A673 (cell line): ENCODE results near the gene DNAAF8. TPM values are rescaled to one million over a fixed set of nuclear protein-coding genes. Genes with fewer than 3 reads are reported as not detected.

Experiments used
- BruUV-seq: library from RNA; stranded (reverse); fragments of 400-500 nt; replicated peaks from 2 replicates; lab custom pipeline; 2021; lab: Mats Ljungman, UMichigan
- CTCF ChIA-PET: fragments of 300-600 bp; sonication (Branson Sonifier 250); formaldehyde crosslinking; loops from one replicate; lab custom pipeline; 2022; ENCODE audit warnings: antibody characterized with exemption; lab: Charles Lee
- POLR2A ChIA-PET: fragments of 300-600 bp; sonication (Branson Sonifier 250); formaldehyde crosslinking; loops from one replicate; lab custom pipeline; 2022; ENCODE audit warnings: antibody characterized with exemption; ENCODE audit not compliant: low non-redundant PET; lab: Charles Lee
- DNase-seq: peaks from one replicate; pipeline ENCODE4 v3.0.0-alpha.2; 2015; ENCODE audit warnings: low spot score
- H3K27ac ChIP-seq: fragments of 200-600 bp; sonication (generic); 2 replicates; pipeline ENCODE4 v1.5.1; 2016; ENCODE audit warnings: mixed run types, low read depth, mild to moderate bottlenecking, mixed read lengths, antibody characterized with exemption, low read length; ENCODE audit not compliant: poor library complexity, severe bottlenecking
- H3K27me3 ChIP-seq: fragments of 200-600 bp; sonication (generic); replicated peaks from 2 replicates; pipeline ENCODE4 v1.6.1; 2017; ENCODE audit warnings: mixed run types, low read depth, mild to moderate bottlenecking, mixed read lengths, antibody characterized with exemption, low read length; ENCODE audit not compliant: insufficient read depth, poor library complexity
- H3K36me3 ChIP-seq: fragments of 200-600 bp; sonication (generic); 2 replicates; pipeline ENCODE4 v1.6.1; 2016; ENCODE audit warnings: mixed run types, mild to moderate bottlenecking, mixed read lengths, antibody characterized with exemption, low read length; ENCODE audit not compliant: insufficient read depth, poor library complexity, severe bottlenecking
- H3K4me1 ChIP-seq: fragments of 200-600 bp; sonication (generic); 2 replicates; pipeline ENCODE4 v1.6.1; 2017; ENCODE audit warnings: mixed run types, mild to moderate bottlenecking, mixed read lengths, antibody characterized with exemption, low read length; ENCODE audit not compliant: insufficient read depth, poor library complexity, severe bottlenecking
- H3K4me3 ChIP-seq: fragments of 200-600 bp; sonication (generic); 2 replicates; pipeline ENCODE4 v1.5.1; 2016; ENCODE audit warnings: low read depth, mixed run types, mild to moderate bottlenecking, mixed read lengths, low read length; ENCODE audit not compliant: poor library complexity, severe bottlenecking
- H3K9me3 ChIP-seq: fragments of 200-600 bp; sonication (generic); 2 replicates; pipeline ENCODE4 v1.6.1; 2016; ENCODE audit warnings: mixed run types, low read depth, mild to moderate bottlenecking, mixed read lengths, antibody characterized with exemption, low read length; ENCODE audit not compliant: poor library complexity, severe bottlenecking
- EZH2 ChIP-seq: fragments of 200-600 bp; sonication (generic); IDR thresholded peaks from 2 replicates; pipeline ENCODE4 v1.6.1; 2017; ENCODE audit warnings: borderline replicate concordance, low read depth, mild to moderate bottlenecking, mixed read lengths, antibody characterized with exemption, low read length; ENCODE audit not compliant: poor library complexity, severe bottlenecking
- intact Hi-C: fragments of 100-400 bp; cut with micrococcal nuclease; formaldehyde crosslinking; loops from one replicate; pipeline ENCODE4 v1.10.0; 2022; ENCODE audit not compliant: unreplicated experiment
- total RNA-seq: library from RNA; stranded (reverse); gene quantifications from 2 replicates; pipeline ENCODE4 v1.2.3, GENCODE V29; 2021
- TF ChIP-seq, protein P1 (sequence below): fragments of 300-800, 200-600 bp; sonication (generic); conservative IDR thresholded peaks from 2 replicates; pipeline ENCODE4 v1.5.1; 2017; ENCODE audit warnings: low read depth, mild to moderate bottlenecking, antibody characterized with exemption, low read length, moderate library complexity, mixed read lengths

DNAAF8 gene
- total RNA-seq, 1 experiment from 2014 or later = 0.15 TPM

DNA sequence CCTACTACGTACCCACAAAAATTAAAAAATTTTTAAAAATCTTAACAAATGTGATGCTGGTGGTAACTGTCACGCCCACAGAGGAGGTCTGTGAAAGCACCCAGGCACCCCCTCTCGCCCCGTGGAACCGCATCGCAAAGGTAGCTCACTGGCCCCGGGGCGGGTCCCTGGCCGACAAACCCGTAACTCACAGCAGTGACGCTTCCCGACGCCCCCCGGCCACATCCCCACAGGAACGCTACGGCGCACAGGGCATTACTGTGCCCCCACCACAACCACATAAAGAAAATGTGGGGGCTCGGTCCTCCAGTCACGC, 632 bp upstream of the DNAAF8 start:
- ChIA-PET POLR2A (no interaction called here), CTCF (interaction anchor here (0.6 to 1.0 kb wide), 2 partner anchors 35 to 109 kb away, joined by 3 to 4 read pairs; partner anchors contain the start of gene MGRN1)
- Histone ChIP-seq H3K36me3 (peaks cover 7% of the 10 kb centered on the region), H3K4me1 (no peaks in the 10 kb centered on the region), H3K27me3 (no peaks in the 10 kb centered on the region), H3K9me3 (no peaks in the 10 kb centered on the region), H3K27ac (peak overlapping the region; percentile 86), H3K4me3 (peak overlapping the region; percentile 96)
- TF ChIP-seq EZH2 = no peak
- TF ChIP-seq, protein P1, sequence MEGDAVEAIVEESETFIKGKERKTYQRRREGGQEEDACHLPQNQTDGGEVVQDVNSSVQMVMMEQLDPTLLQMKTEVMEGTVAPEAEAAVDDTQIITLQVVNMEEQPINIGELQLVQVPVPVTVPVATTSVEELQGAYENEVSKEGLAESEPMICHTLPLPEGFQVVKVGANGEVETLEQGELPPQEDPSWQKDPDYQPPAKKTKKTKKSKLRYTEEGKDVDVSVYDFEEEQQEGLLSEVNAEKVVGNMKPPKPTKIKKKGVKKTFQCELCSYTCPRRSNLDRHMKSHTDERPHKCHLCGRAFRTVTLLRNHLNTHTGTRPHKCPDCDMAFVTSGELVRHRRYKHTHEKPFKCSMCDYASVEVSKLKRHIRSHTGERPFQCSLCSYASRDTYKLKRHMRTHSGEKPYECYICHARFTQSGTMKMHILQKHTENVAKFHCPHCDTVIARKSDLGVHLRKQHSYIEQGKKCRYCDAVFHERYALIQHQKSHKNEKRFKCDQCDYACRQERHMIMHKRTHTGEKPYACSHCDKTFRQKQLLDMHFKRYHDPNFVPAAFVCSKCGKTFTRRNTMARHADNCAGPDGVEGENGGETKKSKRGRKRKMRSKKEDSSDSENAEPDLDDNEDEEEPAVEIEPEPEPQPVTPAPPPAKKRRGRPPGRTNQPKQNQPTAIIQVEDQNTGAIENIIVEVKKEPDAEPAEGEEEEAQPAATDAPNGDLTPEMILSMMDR = no peak
- intact Hi-C loops = no loop called here
- no TSS peak for BruUV-seq
- no peak for DNase-seq

DNA sequence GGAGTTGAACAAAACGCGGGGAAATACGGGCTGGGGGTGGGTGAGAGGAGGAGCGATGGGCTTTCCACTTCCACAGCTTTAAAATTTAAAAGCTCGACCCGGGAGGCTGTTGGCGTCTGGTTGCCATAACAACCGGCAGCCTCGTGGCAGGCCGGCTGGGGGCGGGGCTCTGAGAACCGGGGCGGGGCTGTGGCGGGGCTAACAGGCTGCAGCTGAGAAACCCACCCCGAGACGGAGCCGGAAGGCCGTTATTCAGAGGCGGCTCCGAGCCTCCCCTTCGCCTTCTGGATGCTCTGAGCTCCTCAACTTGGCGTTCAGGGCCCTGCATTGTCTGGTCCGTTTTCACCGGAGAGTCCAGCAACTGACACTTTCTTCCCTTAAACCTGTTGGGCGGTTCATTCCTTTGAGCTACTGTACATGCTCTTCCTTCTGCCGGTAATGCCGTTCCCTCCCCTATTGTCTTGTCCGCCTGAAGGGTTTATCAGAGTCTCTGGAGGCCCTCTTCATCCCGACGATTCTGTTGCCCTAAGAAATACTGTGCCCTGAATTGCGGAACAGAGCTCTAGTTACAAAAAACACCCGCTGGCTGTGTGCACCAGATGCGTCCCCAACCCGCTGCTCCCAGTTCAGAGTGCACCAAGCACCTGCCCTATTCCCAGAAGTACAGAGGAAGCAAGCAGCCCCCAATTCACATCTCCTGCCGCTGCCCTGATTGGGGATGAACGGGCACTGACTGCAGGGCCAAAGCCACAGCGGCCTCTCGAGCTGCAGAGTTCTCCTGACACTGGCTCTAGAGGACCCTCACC, 596 bp downstream of the DNAAF8 start:
- H3K27ac ChIP-seq = peak overlapping the region; percentile 86
- intact Hi-C loops = no loop called here
- H3K36me3 ChIP-seq = peaks cover under 1% of the 10 kb centered on the region
- no peak for TF ChIP-seq EZH2
- TF ChIP-seq, protein P1 = no peak
- ChIA-PET CTCF (interaction anchor here (0.6 to 1.0 kb wide), 2 partner anchors 15 to 110 kb away, joined by 4 read pairs; partner anchors contain the start of gene MGRN1), POLR2A (interaction anchor here (0.5 to 0.7 kb wide), 2 partner anchors 104 to 463 kb away, joined by 3 to 4 read pairs; no protein-coding TSS in a partner anchor)
- no peaks in the 10 kb centered on the region for H3K27me3 ChIP-seq
- H3K9me3 ChIP-seq = no peaks in the 10 kb centered on the region
- no peaks in the 10 kb centered on the region for H3K4me1 ChIP-seq
- H3K4me3 ChIP-seq = peak overlapping the region; percentile 96
- no TSS peak for BruUV-seq
- DNase-seq = peak; percentile 89

DNA sequence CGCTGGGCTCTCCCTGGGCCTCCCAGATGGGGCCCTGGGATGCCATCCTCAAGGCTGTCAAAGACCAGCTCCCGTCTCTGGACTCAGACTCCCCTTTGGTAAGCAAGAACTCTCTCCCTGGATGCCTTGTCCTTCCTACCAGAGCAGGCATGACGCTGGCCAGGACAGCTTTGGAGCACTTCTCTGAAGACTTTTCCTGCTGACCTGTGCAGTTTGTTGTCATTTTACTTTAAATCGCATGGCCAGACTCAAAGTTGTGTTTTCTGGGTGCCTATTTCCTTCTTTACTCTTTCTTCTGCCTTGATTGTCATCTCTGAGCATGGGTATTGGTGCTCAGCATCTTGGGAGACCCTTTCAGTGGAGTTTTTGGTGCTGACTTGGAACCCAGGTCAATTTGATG, 2.2 kb downstream of the DNAAF8 start:
- no peak for TF ChIP-seq EZH2
- TF ChIP-seq, protein P1 = no peak
- Histone ChIP-seq H3K4me3 (no peak overlapping the region), H3K36me3 (no peaks in the 10 kb centered on the region), H3K4me1 (no peaks in the 10 kb centered on the region), H3K27ac (no peak overlapping the region), H3K9me3 (no peaks in the 10 kb centered on the region), H3K27me3 (no peaks in the 10 kb centered on the region)
- no TSS peak for BruUV-seq
- POLR2A ChIA-PET = no interaction called here
- CTCF ChIA-PET = no interaction called here
- DNase-seq = no peak
- intact Hi-C loops = no loop called here
